ENCODE measurements around the gene SH3RF2. TPM values are rescaled to one million over a fixed set of nuclear protein-coding genes. Genes with fewer than 3 reads are reported as not detected.

SH3RF2 gene
- total RNA-seq, result 14.4 and 32.2 TPM in 2 replicates

GRCh38 chr5:145936401-145937131 lies at the start of gene SH3RF2:
Gene SH3RF2, plus strand, starts transcription at chr5:145936578. Its CDS starts 1,351 bp downstream, at chr5:145937929.

GRCh38 chr5:146105477-146105876 lies 169.1 kb downstream of the SH3RF2 start, which contains the start of gene PLAC8L1:
Gene PLAC8L1, minus strand, starts transcription at chr5:146105577. Its CDS starts 1,266 bp downstream, at chr5:146104311.

Other genes starting within 250 kb of the SH3RF2 start
- gene PRELID2, start 101.2 kb upstream of the SH3RF2 start, total RNA-seq, result 8.9 and 21.4 TPM in 2 replicates
- not detected in 2 replicates for gene GRXCR2, start 63.6 kb upstream of the SH3RF2 start, total RNA-seq
- gene PLAC8L1, start 169.0 kb downstream of the SH3RF2 start, total RNA-seq, result 0.14 TPM in 1 of 2 replicates, not detected in the other
- 222 and 383 TPM in 2 replicates for gene LARS1, start 246.1 kb downstream of the SH3RF2 start, total RNA-seq

All from nasal cavity respiratory epithelium epithelial cell of viscerocranial mucosa (primary cell).